ENCODE results near the gene OPN3.

Gene OPN3

GRCh38 chr1:241590719-241591118, 49.5 kb downstream of the OPN3 start:
- no peak for DNase-seq (ENCODE audit: low read depth in 2 of 2)

- no peak for DNase-seq (ENCODE audit: low read depth in 2 of 2)
Observed at GRCh38 chr1:241589521-241589920, 50.6 kb downstream of the OPN3 start.

- no peak for DNase-seq (ENCODE audit: low read depth in 2 of 2)
Observed at GRCh38 chr1:241586905-241587512, 53.2 kb downstream of the OPN3 start.

- DNase-seq (ENCODE audit: low read depth in 2 of 2): no peak
Observed at GRCh38 chr1:241582921-241583321, 57.2 kb downstream of the OPN3 start.

- DNase-seq (ENCODE audit: low read depth in 2 of 2): no peak
Observed at GRCh38 chr1:241579434-241579833, 60.7 kb downstream of the OPN3 start.

- no peak for DNase-seq (ENCODE audit: low read depth in 2 of 2)
Observed at GRCh38 chr1:241574154-241574553, 66.0 kb downstream of the OPN3 start.

- DNase-seq (ENCODE audit: low read depth in 2 of 2): no peak
Observed at GRCh38 chr1:241569848-241570247, 70.3 kb downstream of the OPN3 start.

- DNase-seq (ENCODE audit: low read depth in 2 of 2): no peak
Observed at GRCh38 chr1:241560849-241561187, 79.4 kb downstream of the OPN3 start.

GRCh38 chr1:241560146-241560848, 79.9 kb downstream of the OPN3 start:
- no peak for DNase-seq (ENCODE audit: low read depth in 2 of 2)

GRCh38 chr1:241557551-241558193, 82.5 kb downstream of the OPN3 start:
- DNase-seq (ENCODE audit: low read depth in 2 of 2): no peak

- DNase-seq (ENCODE audit: low read depth in 2 of 2): no peak
Observed at GRCh38 chr1:241557031-241557430, 83.1 kb downstream of the OPN3 start.

GRCh38 chr1:241555526-241555925, 84.6 kb downstream of the OPN3 start:
- no peak for DNase-seq (ENCODE audit: low read depth in 2 of 2)

- no peak for DNase-seq (ENCODE audit: low read depth in 2 of 2)
Observed at GRCh38 chr1:241553886-241554592, 86.1 kb downstream of the OPN3 start.

GRCh38 chr1:241551759-241552638, 88.2 kb downstream of the OPN3 start:
- DNase-seq (ENCODE audit: low read depth in 2 of 2): peak in 1 of 2 donors; percentile 16

GRCh38 chr1:241550318-241550717, 89.9 kb downstream of the OPN3 start:
- no peak for DNase-seq (ENCODE audit: low read depth in 2 of 2)

GRCh38 chr1:241548008-241548407, 92.2 kb downstream of the OPN3 start:
- no peak for DNase-seq (ENCODE audit: low read depth in 2 of 2)
